ENCODE measurements around the gene CHD3.

DNA sequence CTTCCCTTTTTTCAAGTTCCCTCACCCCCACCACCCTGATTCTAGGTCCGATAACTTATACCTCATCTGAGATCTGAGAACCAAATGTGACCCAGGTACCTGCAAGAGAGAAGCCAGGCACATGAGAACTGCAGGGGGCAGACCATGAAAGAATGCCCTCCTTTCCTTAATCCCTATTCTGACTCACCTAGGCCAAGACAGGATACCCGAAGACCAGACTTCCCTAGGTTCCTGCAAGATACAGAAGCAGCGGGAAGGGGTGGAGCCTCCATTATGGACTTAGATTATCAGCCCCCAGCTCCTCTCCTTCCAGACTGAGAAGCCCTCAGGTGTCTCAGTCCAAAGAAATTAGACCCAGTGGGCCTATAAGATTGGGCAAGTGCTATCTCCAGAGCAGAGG, 39.0 kb downstream of the CHD3 start:
- no peak for TF ChIP-seq POLR2A (IDR thresholded peaks at IDR 0.05; ENCODE audit: low read length)
- TF ChIP-seq GATA1 (IDR thresholded peaks at IDR 0.05; ENCODE audit: low read depth, low read length), result no peak
